PC-3 (cell line): ENCODE measurements around the gene TNFRSF1B. TPM values are rescaled to one million over a fixed set of nuclear protein-coding genes. Genes with fewer than 3 reads are reported as not detected.

Experiments
- ATAC-seq: fragments of 200-7000 bp; cut with Tn5 transposase; 2 replicates; pipeline ENCODE4 v1.9.1; 2020; ENCODE audit warnings: mild to moderate bottlenecking, moderate library complexity
- BruUV-seq: library from RNA; stranded (reverse); fragments of 400-500 nt; replicated peaks from 2 replicates; lab custom pipeline; 2021; lab: Mats Ljungman, UMichigan
- CTCF ChIA-PET: fragments of 300-600 bp; sonication (Branson Sonifier 250); formaldehyde crosslinking; loops from one replicate; lab custom pipeline; 2022; ENCODE audit warnings: antibody characterized with exemption; lab: Charles Lee
- POLR2A ChIA-PET: fragments of 300-600 bp; sonication (Branson Sonifier 250); formaldehyde crosslinking; loops from one replicate; lab custom pipeline; 2022; ENCODE audit warnings: antibody characterized with exemption; ENCODE audit not compliant: unreplicated experiment; lab: Charles Lee
- DNase-seq: peaks from one replicate; pipeline ENCODE4 v3.0.0-alpha.2; 2015
- H2AFZ ChIP-seq: fragments of 300-600 bp; sonication (generic); 2 replicates; pipeline ENCODE4 v1.6.0; 2016; ENCODE audit warnings: antibody characterized with exemption, low read length
- H3F3A ChIP-seq: fragments of 300-600 bp; sonication (generic); one replicate; pipeline ENCODE4 v1.6.0; 2017; ENCODE audit warnings: antibody characterized with exemption, low read length, control low read depth, mild to moderate bottlenecking; ENCODE audit not compliant: unreplicated experiment
- H3K27ac ChIP-seq: fragments of 300-600 bp; sonication (generic); 2 replicates; pipeline ENCODE4 v1.5.1; 2016; ENCODE audit warnings: mild to moderate bottlenecking, low read length
- H3K27me3 ChIP-seq: fragments of 300-600 bp; sonication (generic); 2 replicates; pipeline ENCODE4 v1.6.1; 2016; ENCODE audit warnings: low read length, mixed read lengths
- H3K36me3 ChIP-seq: fragments of 300-600 bp; sonication (generic); 2 replicates; pipeline ENCODE4 v1.6.1; 2016; ENCODE audit warnings: low read depth, mixed run types, low read length, mixed read lengths
- H3K4me1 ChIP-seq: fragments of 300-600 bp; sonication (generic); 2 replicates; pipeline ENCODE4 v1.5.1; 2016; ENCODE audit warnings: low read length; ENCODE audit not compliant: insufficient read depth
- H3K4me2 ChIP-seq: fragments of 300-600 bp; sonication (generic); 2 replicates; pipeline ENCODE4 v1.6.0; 2016; ENCODE audit warnings: low read length
- H3K4me3 ChIP-seq: fragments of 300-600 bp; sonication (generic); 2 replicates; pipeline ENCODE4 v1.5.1; 2016; ENCODE audit warnings: mild to moderate bottlenecking, low read length, mixed read lengths
- H3K79me2 ChIP-seq: fragments of 300-600 bp; sonication (generic); 2 replicates; pipeline ENCODE4 v1.6.1; 2017; ENCODE audit warnings: low read length, mixed read lengths
- H3K9ac ChIP-seq: fragments of 300-600 bp; sonication (generic); 2 replicates; pipeline ENCODE4 v1.6.0; 2016; ENCODE audit warnings: mild to moderate bottlenecking, low read length
- H3K9me2 ChIP-seq: fragments of 300-600 bp; sonication (generic); replicated peaks from 2 replicates; pipeline ENCODE4 v1.6.1; 2016; ENCODE audit warnings: mixed run types, low read length, mixed read lengths
- H3K9me3 ChIP-seq: fragments of 300-600 bp; sonication (generic); 2 replicates; pipeline ENCODE4 v1.6.1; 2016; ENCODE audit warnings: low read length, mixed read lengths
- H4K20me1 ChIP-seq: fragments of 300-600 bp; sonication (generic); 2 replicates; pipeline ENCODE4 v1.6.1; 2016; ENCODE audit warnings: low read length, mixed read lengths
- EZH2 ChIP-seq: fragments of 300-600 bp; sonication (generic); IDR thresholded peaks from one replicate; pipeline ENCODE4 v1.6.1; 2017; ENCODE audit warnings: antibody characterized with exemption, mild to moderate bottlenecking, low read length; ENCODE audit not compliant: unreplicated experiment
- EZH2phosphoT487 ChIP-seq: fragments of 300-600 bp; sonication (generic); IDR thresholded peaks from 2 replicates; pipeline ENCODE4 v1.6.1; 2018; ENCODE audit warnings: mild to moderate bottlenecking, antibody characterized with exemption, low read length, borderline replicate concordance
- intact Hi-C: fragments of 100-400 bp; cut with micrococcal nuclease; formaldehyde crosslinking; loops from 2 replicates; pipeline ENCODE4 v1.9.0; 2023
- total RNA-seq: library from RNA; depleted of rRNA; stranded (reverse); fragments of >200 nt; gene quantifications from 2 replicates; pipeline ENCODE4 v1.2.3, GENCODE V29; 2014
- TF ChIP-seq, protein P1 (sequence below): fragments of 300-600 bp; sonication (generic); conservative IDR thresholded peaks from 2 replicates; pipeline ENCODE4 v1.5.1; 2017; ENCODE audit warnings: antibody characterized with exemption, low read depth, mild to moderate bottlenecking, low read length

The TNFRSF1B gene
- total RNA-seq, 1 experiment from 2014 or later = 1.3 TPM

DNA sequence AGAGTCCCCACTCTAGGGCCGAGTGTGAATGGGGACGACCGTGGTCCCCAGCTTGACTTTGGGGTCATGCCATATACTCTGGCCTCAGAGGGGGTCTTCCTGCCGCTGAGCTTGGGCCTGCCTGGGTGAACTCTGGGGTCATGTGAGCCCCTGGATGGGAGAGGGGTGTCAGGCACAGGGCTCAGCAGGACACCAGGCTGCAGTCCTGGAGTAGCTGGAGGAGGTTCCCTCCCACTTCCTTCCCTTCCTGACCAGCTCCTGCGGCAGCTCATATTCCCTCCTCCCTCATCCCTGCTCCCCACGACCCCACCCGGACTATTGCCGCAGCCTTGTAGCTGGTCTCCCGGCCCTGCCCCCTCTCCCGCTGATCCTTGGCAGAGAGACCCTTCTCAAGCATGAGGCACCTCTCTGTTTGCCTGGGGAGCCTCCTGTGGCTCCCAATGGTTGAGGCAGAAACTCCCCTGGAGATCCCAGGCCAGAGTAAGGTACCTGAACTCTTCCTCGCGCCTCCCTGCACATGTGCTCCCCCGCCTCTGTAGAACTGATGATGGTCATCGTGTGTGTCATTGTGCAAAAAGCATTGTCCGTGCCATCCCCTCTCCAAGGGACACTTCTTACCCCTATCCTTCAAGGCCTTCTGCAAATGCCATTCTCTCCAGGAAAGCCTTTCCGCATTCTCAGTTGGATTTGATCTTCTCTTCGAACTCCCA, 1.8 kb downstream of the TNFRSF1B start:
- no peak overlapping the region for H3K4me3 ChIP-seq
- H3K27me3 ChIP-seq = no peaks in the 10 kb centered on the region
- H3K9me3 ChIP-seq = no peaks in the 10 kb centered on the region
- no peaks in the 10 kb centered on the region for H3K4me1 ChIP-seq
- no peak overlapping the region for H3K27ac ChIP-seq
- no peak for ATAC-seq
- H4K20me1 ChIP-seq = no peaks in the 10 kb centered on the region
- H2AFZ ChIP-seq = no peak overlapping the region
- BruUV-seq = no TSS peak
- H3K4me2 ChIP-seq = no peak overlapping the region
- POLR2A ChIA-PET = no interaction called here
- no peaks in the 10 kb centered on the region for H3K36me3 ChIP-seq
- TF ChIP-seq EZH2 = no peak
- TF ChIP-seq, protein P1, sequence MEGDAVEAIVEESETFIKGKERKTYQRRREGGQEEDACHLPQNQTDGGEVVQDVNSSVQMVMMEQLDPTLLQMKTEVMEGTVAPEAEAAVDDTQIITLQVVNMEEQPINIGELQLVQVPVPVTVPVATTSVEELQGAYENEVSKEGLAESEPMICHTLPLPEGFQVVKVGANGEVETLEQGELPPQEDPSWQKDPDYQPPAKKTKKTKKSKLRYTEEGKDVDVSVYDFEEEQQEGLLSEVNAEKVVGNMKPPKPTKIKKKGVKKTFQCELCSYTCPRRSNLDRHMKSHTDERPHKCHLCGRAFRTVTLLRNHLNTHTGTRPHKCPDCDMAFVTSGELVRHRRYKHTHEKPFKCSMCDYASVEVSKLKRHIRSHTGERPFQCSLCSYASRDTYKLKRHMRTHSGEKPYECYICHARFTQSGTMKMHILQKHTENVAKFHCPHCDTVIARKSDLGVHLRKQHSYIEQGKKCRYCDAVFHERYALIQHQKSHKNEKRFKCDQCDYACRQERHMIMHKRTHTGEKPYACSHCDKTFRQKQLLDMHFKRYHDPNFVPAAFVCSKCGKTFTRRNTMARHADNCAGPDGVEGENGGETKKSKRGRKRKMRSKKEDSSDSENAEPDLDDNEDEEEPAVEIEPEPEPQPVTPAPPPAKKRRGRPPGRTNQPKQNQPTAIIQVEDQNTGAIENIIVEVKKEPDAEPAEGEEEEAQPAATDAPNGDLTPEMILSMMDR = no peak
- TF ChIP-seq EZH2phosphoT487 = no peak
- no peak for DNase-seq
- H3K9ac ChIP-seq = no peak overlapping the region
- CTCF ChIA-PET = no interaction called here
- no peaks in the 10 kb centered on the region for H3K79me2 ChIP-seq
- no peaks in the 10 kb centered on the region for H3K9me2 ChIP-seq
- no peaks in the 10 kb centered on the region for H3F3A ChIP-seq
- intact Hi-C loops = no loop called here

DNA sequence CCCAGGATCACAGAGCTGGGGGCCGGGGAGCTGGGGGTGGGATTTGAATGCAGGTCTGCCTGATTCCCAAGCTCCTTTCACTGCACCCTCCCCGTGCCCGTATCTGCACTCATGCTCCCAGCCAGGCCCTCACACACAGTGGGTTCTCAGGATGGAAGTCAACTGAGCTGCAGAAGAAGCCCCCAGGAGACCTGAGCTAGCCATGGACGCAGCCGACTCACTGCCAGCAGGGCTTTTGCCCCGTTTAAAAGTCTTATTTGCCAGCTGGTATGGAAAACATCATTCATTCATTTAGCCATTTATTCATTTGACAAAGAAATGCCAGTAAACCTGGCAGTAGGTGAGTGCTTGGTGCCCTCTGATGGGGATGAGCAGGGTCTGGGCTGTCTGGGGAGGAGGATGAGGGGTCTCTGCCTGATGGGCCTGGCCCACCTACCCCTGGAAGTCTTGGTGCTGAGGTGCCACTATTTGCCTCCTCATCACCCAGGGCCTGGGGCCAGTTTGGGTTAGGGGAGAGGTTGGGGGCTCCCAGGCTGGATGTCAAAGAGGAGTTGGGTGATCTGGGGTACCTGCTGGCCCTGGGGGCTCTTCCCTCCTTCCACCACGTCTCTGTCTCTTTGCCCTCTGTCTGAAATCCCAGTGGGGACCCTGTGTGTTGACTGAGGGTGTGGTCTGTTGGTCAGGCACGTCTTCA, 2.8 kb downstream of the TNFRSF1B start:
- TF ChIP-seq EZH2phosphoT487 (no peak), EZH2 (no peak)
- TF ChIP-seq, protein P1 = no peak
- DNase-seq (no peak), ATAC-seq (no peak)
- no peaks in the 10 kb centered on the region for H4K20me1 ChIP-seq
- no peaks in the 10 kb centered on the region for H3F3A ChIP-seq
- no peaks in the 10 kb centered on the region for H3K9me3 ChIP-seq
- no TSS peak for BruUV-seq
- no peak overlapping the region for H3K27ac ChIP-seq
- ChIA-PET CTCF (no interaction called here), POLR2A (no interaction called here)
- no peaks in the 10 kb centered on the region for H3K79me2 ChIP-seq
- H2AFZ ChIP-seq = no peak overlapping the region
- no peaks in the 10 kb centered on the region for H3K27me3 ChIP-seq
- intact Hi-C loops = no loop called here
- H3K4me3 ChIP-seq = no peak overlapping the region
- no peaks in the 10 kb centered on the region for H3K36me3 ChIP-seq
- no peaks in the 10 kb centered on the region for H3K9me2 ChIP-seq
- H3K4me2 ChIP-seq = no peak overlapping the region
- H3K4me1 ChIP-seq = no peaks in the 10 kb centered on the region
- no peak overlapping the region for H3K9ac ChIP-seq

DNA sequence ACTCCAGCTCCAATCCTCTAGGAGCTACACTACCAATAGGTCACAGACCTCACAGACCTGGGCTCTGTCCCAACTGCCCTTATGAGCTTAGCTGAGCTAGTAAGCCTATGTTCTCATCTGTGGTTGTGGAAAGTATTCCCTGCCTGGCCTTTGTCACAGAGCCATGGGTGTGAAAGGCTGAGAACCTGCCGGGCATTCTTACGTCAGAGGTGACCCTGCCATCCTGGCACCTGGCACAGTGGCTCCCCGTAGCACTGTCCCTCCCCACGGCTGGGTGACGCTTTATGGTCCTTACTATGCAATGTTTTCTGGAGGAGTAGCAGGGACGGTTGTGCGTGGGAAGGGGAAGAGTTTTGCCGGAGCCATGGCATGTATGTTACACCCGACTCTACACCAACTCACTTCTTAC, 3.5 kb downstream of the TNFRSF1B start:
- no peaks in the 10 kb centered on the region for H3K9me2 ChIP-seq
- no peaks in the 10 kb centered on the region for H3F3A ChIP-seq
- H3K27me3 ChIP-seq = no peaks in the 10 kb centered on the region
- no peaks in the 10 kb centered on the region for H4K20me1 ChIP-seq
- intact Hi-C loops = no loop called here
- no peak for ATAC-seq
- H3K36me3 ChIP-seq = no peaks in the 10 kb centered on the region
- DNase-seq = no peak
- no peak overlapping the region for H3K9ac ChIP-seq
- no peak overlapping the region for H3K27ac ChIP-seq
- BruUV-seq = no TSS peak
- H3K4me2 ChIP-seq = no peak overlapping the region
- no peak overlapping the region for H2AFZ ChIP-seq
- ChIA-PET POLR2A (no interaction called here), CTCF (no interaction called here)
- no peaks in the 10 kb centered on the region for H3K9me3 ChIP-seq
- no peaks in the 10 kb centered on the region for H3K79me2 ChIP-seq
- H3K4me3 ChIP-seq = no peak overlapping the region
- TF ChIP-seq EZH2 (no peak), EZH2phosphoT487 (no peak)
- TF ChIP-seq, protein P1 = no peak
- H3K4me1 ChIP-seq = no peaks in the 10 kb centered on the region
